WTC11 (cell line): ENCODE results near the gene SLC27A5. TPM values are rescaled to one million over a fixed set of nuclear protein-coding genes. Genes with fewer than 3 reads are reported as not detected.
"Not testable (repeated sequence)": the region's sequence is repeated elsewhere in the genome, so short reads cannot be mapped to it uniquely, and the experiment has no call there.

Experiments
- ATAC-seq: fragments of 200-7000 bp; cut with Tn5 transposase; 2 replicates; pipeline ENCODE4 v1.10.0; 2021; ENCODE audit warnings: mild to moderate bottlenecking, moderate library complexity
- CTCF ChIA-PET: fragments of 300-600 bp; sonication (Branson Sonifier 250); formaldehyde crosslinking; loops from one replicate; lab custom pipeline; 2021; ENCODE audit warnings: antibody characterized with exemption; lab: Charles Lee
- POLR2A ChIA-PET: fragments of 350-600 bp; sonication (Branson Sonifier 250); formaldehyde crosslinking; loops from one replicate; lab custom pipeline; 2021; ENCODE audit warnings: antibody characterized with exemption; lab: Charles Lee
- DNase-seq: peaks from one replicate; pipeline ENCODE4 v3.0.0; 2021; ENCODE audit warnings: low spot score
- H3K27ac Mint-ChIP-seq: 2 replicates; pipeline ENCODE4 v1.8.0; 2021; ENCODE audit warnings: mixed read lengths
- H3K27me3 Mint-ChIP-seq: 2 replicates; pipeline ENCODE4 v1.8.0; 2021; ENCODE audit warnings: low read depth, mild to moderate bottlenecking, moderate library complexity, mixed read lengths
- H3K36me3 Mint-ChIP-seq: 2 replicates; pipeline ENCODE4 v1.8.0; 2021; ENCODE audit warnings: mixed read lengths
- H3K4me1 Mint-ChIP-seq: 2 replicates; pipeline ENCODE4 v1.8.0; 2022; ENCODE audit warnings: mixed read lengths
- H3K4me3 Mint-ChIP-seq: 2 replicates; pipeline ENCODE4 v1.8.0; 2021; ENCODE audit warnings: mild to moderate bottlenecking, moderate library complexity, mixed read lengths
- H3K9me3 Mint-ChIP-seq: 2 replicates; pipeline ENCODE4 v1.8.0; 2021; ENCODE audit warnings: mixed read lengths
- CREM ChIP-seq: sonication (generic); formaldehyde crosslinking; IDR thresholded peaks from 2 replicates; pipeline ENCODE4 v1.8.1; 2022; ENCODE audit warnings: mild to moderate bottlenecking, missing genetic modification reagents, moderate library complexity
- ESRRA ChIP-seq: sonication (generic); formaldehyde crosslinking; IDR thresholded peaks from 2 replicates; pipeline ENCODE4 v1.8.1; 2022; ENCODE audit warnings: mild to moderate bottlenecking, missing genetic modification reagents, borderline replicate concordance
- FOXK1 ChIP-seq: sonication (generic); formaldehyde crosslinking; IDR thresholded peaks from 2 replicates; pipeline ENCODE4 v1.8.0; 2022; ENCODE audit warnings: mild to moderate bottlenecking, moderate library complexity, missing genetic modification reagents
- JUN ChIP-seq: sonication (generic); formaldehyde crosslinking; IDR thresholded peaks from 2 replicates; pipeline ENCODE4 v1.8.0; 2023; ENCODE audit warnings: mild to moderate bottlenecking, missing genetic modification reagents
- NFYB ChIP-seq: sonication (generic); formaldehyde crosslinking; conservative IDR thresholded peaks from 2 replicates; pipeline ENCODE4 v1.8.0; 2022; ENCODE audit warnings: low read depth, missing genetic modification reagents
- PRRX2 ChIP-seq: fragments of 250-450 bp; sonication (Bioruptor Pico); IDR thresholded peaks from 2 replicates; pipeline ENCODE4 v1.8.0; 2021; ENCODE audit warnings: mild to moderate bottlenecking
- SMAD4 ChIP-seq: sonication (generic); formaldehyde crosslinking; IDR thresholded peaks from 2 replicates; pipeline ENCODE4 v1.8.0; 2022; ENCODE audit warnings: mild to moderate bottlenecking, missing genetic modification reagents
- SOX15 ChIP-seq: fragments of 250-450 bp; sonication (Bioruptor Pico); IDR thresholded peaks from 2 replicates; pipeline ENCODE4 v1.9.0; 2021; ENCODE audit warnings: mild to moderate bottlenecking
- ZNF232 ChIP-seq: sonication (generic); formaldehyde crosslinking; IDR thresholded peaks from 2 replicates; pipeline ENCODE4 v1.8.0; 2022; ENCODE audit warnings: mild to moderate bottlenecking, missing genetic modification reagents
- total RNA-seq: library from RNA; stranded (reverse); gene quantifications from 3 replicates; pipeline ENCODE4 v1.2.3, GENCODE V29; 2021
- TF ChIP-seq, protein P1 (sequence below): sonication (generic); formaldehyde crosslinking; IDR thresholded peaks from 2 replicates; pipeline ENCODE4 v1.8.1; 2023; ENCODE audit warnings: mild to moderate bottlenecking, missing genetic modification reagents, borderline replicate concordance
- TF ChIP-seq, protein P2 (sequence below): fragments of 250-450 bp; sonication (Bioruptor Pico); IDR thresholded peaks from 2 replicates; pipeline ENCODE4 v1.9.0; 2021; ENCODE audit warnings: mild to moderate bottlenecking
- TF ChIP-seq, protein P3 (sequence below): fragments of 250-450 bp; sonication (Bioruptor Pico); IDR thresholded peaks from 2 replicates; pipeline ENCODE4 v1.8.0; 2021; ENCODE audit warnings: mild to moderate bottlenecking
- TF ChIP-seq, protein P4 (sequence below): sonication (generic); formaldehyde crosslinking; IDR thresholded peaks from 2 replicates; pipeline ENCODE4 v1.8.0; 2022; ENCODE audit warnings: mild to moderate bottlenecking, missing genetic modification reagents
- TF ChIP-seq, protein P5 (sequence below): sonication (generic); formaldehyde crosslinking; IDR thresholded peaks from 2 replicates; pipeline ENCODE4 v1.8.0; 2023; ENCODE audit warnings: missing genetic modification reagents

The SLC27A5 gene
- total RNA-seq, 1 experiment from 2014 or later, result 21.9 TPM

DNA sequence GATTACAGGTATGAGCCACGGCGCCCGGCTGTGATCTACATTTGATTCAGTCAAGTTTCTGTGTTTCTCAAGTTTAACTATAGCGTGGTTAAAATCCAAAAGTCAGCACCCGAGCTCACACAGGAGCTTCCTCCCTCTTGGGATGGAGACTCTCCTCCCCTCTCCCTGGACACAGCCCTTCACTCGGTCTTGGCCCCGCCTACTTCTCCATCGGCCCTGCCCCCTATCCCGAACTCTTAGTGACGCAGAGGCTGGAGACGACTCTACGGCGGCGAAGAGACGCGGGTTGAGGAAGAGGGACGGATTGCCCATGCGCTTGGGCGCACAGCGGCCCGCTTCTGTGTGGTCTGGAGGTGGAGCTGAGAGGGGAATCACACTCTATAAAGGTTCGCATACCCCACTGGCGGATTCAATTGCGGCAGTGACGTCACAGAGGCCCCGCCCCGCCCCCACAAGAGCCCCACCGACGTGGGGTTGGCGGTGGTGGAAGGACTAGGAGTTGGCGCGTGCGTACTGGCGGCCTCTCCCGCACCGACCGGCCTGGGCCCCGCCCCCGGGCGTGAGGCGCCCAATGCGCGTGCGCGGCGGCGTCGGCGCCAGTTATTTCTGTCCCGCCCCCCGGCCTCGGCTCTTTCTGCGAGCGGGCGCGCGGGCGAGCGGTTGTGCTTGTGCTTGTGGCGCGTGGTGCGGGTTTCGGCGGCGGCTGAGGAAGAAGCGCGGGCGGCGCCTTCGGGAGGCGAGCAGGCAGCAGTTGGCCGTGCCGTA is 32.2 kb upstream of the SLC27A5 start, which contains the start of gene TRIM28 (continued):
- no peak for TF ChIP-seq NFYB
- no peak for TF ChIP-seq PRRX2 (CRISPR knock-in tag)
- TF ChIP-seq, protein P1, sequence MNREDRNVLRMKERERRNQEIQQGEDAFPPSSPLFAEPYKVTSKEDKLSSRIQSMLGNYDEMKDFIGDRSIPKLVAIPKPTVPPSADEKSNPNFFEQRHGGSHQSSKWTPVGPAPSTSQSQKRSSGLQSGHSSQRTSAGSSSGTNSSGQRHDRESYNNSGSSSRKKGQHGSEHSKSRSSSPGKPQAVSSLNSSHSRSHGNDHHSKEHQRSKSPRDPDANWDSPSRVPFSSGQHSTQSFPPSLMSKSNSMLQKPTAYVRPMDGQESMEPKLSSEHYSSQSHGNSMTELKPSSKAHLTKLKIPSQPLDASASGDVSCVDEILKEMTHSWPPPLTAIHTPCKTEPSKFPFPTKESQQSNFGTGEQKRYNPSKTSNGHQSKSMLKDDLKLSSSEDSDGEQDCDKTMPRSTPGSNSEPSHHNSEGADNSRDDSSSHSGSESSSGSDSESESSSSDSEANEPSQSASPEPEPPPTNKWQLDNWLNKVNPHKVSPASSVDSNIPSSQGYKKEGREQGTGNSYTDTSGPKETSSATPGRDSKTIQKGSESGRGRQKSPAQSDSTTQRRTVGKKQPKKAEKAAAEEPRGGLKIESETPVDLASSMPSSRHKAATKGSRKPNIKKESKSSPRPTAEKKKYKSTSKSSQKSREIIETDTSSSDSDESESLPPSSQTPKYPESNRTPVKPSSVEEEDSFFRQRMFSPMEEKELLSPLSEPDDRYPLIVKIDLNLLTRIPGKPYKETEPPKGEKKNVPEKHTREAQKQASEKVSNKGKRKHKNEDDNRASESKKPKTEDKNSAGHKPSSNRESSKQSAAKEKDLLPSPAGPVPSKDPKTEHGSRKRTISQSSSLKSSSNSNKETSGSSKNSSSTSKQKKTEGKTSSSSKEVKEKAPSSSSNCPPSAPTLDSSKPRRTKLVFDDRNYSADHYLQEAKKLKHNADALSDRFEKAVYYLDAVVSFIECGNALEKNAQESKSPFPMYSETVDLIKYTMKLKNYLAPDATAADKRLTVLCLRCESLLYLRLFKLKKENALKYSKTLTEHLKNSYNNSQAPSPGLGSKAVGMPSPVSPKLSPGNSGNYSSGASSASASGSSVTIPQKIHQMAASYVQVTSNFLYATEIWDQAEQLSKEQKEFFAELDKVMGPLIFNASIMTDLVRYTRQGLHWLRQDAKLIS, result no peak
- TF ChIP-seq, protein P2, sequence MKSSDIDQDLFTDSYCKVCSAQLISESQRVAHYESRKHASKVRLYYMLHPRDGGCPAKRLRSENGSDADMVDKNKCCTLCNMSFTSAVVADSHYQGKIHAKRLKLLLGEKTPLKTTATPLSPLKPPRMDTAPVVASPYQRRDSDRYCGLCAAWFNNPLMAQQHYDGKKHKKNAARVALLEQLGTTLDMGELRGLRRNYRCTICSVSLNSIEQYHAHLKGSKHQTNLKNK (CRISPR knock-in tag), result 0 out of 2 replicates have a peak, but pooled peaks have one; percentile 56
- TF ChIP-seq, protein P3, sequence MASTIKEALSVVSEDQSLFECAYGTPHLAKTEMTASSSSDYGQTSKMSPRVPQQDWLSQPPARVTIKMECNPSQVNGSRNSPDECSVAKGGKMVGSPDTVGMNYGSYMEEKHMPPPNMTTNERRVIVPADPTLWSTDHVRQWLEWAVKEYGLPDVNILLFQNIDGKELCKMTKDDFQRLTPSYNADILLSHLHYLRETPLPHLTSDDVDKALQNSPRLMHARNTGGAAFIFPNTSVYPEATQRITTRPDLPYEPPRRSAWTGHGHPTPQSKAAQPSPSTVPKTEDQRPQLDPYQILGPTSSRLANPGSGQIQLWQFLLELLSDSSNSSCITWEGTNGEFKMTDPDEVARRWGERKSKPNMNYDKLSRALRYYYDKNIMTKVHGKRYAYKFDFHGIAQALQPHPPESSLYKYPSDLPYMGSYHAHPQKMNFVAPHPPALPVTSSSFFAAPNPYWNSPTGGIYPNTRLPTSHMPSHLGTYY (CRISPR knock-in tag), result no peak
- TF ChIP-seq ZNF232, result 0 out of 2 replicates have a peak, but pooled peaks have one; percentile 42

DNA sequence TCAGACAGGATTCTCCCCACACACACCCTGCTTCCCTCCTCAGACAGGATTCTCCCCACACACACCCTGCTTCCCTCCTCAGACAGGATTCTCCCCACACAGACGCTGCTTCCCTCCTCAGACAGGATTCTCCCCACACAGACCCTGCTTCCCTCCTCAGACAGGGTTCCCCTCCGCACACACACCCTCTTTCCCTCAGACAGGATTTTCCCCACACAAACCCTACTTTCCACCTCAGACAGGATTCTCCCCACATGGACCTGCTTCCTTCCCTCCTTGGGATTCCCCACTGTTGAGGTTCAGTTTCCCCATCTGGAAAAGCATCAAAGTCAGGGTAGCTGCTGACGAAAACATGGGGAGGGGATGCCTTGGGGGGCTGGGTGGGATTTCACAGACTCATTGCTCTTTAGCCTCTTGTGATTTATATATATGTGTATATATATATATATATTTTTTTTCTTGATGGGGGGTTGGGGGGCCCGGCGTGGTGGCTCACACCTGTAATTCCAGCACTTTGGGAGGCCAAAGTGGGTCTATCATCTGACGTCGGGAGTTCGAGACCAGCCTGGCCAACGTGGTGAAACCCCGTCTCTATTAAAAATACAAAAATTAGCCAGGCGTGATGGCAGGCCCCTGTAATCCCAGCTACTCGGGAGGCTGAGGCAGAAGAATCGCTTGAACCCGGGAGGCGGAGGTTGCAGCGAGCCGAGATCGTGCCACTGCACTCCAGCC is 31.0 kb upstream of the SLC27A5 start:
- Mint-ChIP-seq H3K4me3 (peak overlapping the region; percentile 30), H3K27me3 (peaks cover 49% of the 10 kb centered on the region), H3K36me3 (peaks cover 28% of the 10 kb centered on the region)

DNA sequence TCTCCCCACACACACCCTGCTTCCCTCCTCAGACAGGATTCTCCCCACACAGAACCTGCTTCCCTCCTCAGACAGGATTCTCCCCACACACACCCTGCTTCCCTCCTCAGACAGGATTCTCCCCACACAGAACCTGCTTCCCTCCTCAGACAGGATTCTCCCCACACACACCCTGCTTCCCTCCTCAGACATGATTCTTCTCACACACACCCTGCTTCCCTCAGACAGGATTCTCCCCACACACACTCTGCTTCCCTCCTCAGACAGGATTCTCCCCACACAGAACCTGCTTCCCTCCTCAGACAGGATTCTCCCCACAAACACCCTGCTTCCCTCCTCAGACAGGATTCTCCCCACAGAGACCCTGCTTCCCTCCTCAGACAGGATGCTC is 27.4 kb upstream of the SLC27A5 start:
- POLR2A ChIA-PET, result interaction anchor here (1.5 kb wide), 1 partner anchor 19 kb away, joined by 15 read pairs; the partner anchor contains the start of gene ZBTB45
- CTCF ChIA-PET, result interaction anchor here (2.2 kb wide), 1 partner anchor 19 kb away, joined by 21 read pairs; the partner anchor contains the start of gene ZBTB45
- peaks cover 51% of the 10 kb centered on the region for H3K27me3 Mint-ChIP-seq
- H3K9me3 Mint-ChIP-seq, H3K4me3 Mint-ChIP-seq, H3K27ac Mint-ChIP-seq, DNase-seq, H3K36me3 Mint-ChIP-seq, ATAC-seq: not testable (repeated sequence)
- H3K4me1 Mint-ChIP-seq, result peaks cover 12% of the 10 kb centered on the region

More for the DNA sequence above, 31.0 kb upstream of the SLC27A5 start:
- not testable (repeated sequence) for DNase-seq, H3K27ac Mint-ChIP-seq, ATAC-seq, H3K9me3 Mint-ChIP-seq
- ChIA-PET CTCF (interaction anchor here (0.6 to 5.9 kb wide), 3 partner anchors 24 to 324 kb away, joined by 4 to 60 read pairs (median 17); partner anchors contain the start of gene ZBTB45), POLR2A (interaction anchor here (1.5 to 3.2 kb wide), 4 partner anchors 11 to 23 kb away, joined by 12 to 30 read pairs (median 20); partner anchors contain the start of genes CHMP2A, UBE2M and ZBTB45)
- peaks cover 22% of the 10 kb centered on the region for H3K4me1 Mint-ChIP-seq

DNA sequence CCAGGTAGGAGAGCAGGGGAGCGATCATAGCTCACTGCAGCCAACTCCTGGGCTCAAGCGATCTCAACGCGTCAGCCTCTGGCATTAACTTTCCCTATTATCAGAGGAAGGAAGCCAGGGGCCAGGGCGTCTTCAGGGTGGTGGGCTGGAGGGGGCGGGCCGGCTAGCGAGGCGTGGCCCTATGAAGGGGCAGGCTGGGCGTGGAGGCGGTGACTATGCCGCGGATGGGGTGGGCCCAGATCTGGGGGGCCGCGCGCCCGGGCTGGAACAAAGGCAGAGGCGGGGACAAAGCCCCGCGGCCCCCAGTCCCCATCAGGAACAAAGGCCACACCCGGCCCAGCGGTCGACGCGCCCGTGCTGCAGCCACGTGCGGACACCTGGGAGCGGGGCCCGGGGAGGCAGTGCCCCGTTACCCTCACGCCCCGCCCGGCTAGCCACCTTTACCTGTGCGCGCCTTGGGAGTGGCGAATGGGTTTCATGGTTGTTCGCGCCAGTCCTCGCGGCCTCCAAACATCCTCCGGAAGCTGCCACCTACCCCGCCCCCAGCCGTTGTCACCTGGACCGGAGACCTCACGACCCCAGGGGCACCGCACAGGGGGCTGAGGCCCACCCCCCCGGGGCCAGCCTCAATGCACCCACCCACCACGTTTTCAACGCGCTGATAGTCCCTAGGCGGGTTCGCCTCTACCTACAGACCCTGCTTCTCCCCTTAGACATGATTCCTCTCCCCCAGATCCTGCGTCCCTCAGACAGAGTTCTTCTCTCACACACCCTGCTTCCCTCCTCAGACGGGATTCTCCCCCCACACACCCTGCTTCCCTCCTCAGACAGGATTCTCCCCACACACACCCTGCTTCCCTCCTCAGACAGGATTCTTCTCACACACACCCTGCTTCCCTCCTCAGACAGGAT is 26.7 kb upstream of the SLC27A5 start:
- H3K36me3 Mint-ChIP-seq, result no peaks in the 10 kb centered on the region
- DNase-seq (peak; percentile 93), ATAC-seq (peak; percentile 98)
- H3K27ac Mint-ChIP-seq, result peak overlapping the region; percentile 100
- ChIA-PET CTCF (interaction anchor here (0.6 to 2.2 kb wide), 4 partner anchors 18 to 43 kb away, joined by 3 to 21 read pairs (median 4); partner anchors contain the start of gene ZBTB45), POLR2A (interaction anchor here (0.6 to 1.5 kb wide), 3 partner anchors 15 to 22 kb away, joined by 3 to 15 read pairs (median 4); partner anchors contain the start of gene ZBTB45)
- peaks cover 51% of the 10 kb centered on the region for H3K27me3 Mint-ChIP-seq
- H3K4me3 Mint-ChIP-seq, result peak overlapping the region; percentile 73
- H3K9me3 Mint-ChIP-seq, result no peaks in the 10 kb centered on the region
- H3K4me1 Mint-ChIP-seq, result peaks cover 9% of the 10 kb centered on the region
- TF ChIP-seq, protein P4, sequence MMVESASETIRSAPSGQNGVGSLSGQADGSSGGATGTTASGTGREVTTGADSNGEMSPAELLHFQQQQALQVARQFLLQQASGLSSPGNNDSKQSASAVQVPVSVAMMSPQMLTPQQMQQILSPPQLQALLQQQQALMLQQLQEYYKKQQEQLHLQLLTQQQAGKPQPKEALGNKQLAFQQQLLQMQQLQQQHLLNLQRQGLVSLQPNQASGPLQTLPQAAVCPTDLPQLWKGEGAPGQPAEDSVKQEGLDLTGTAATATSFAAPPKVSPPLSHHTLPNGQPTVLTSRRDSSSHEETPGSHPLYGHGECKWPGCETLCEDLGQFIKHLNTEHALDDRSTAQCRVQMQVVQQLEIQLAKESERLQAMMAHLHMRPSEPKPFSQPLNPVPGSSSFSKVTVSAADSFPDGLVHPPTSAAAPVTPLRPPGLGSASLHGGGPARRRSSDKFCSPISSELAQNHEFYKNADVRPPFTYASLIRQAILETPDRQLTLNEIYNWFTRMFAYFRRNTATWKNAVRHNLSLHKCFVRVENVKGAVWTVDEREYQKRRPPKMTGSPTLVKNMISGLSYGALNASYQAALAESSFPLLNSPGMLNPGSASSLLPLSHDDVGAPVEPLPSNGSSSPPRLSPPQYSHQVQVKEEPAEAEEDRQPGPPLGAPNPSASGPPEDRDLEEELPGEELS (CRISPR knock-in tag), result peak; percentile 87; the same call in 1 of the 2 replicates
- TF ChIP-seq FOXK1, result 0 out of 2 replicates have a peak, but pooled peaks have one; percentile 38
- TF ChIP-seq CREM (CRISPR knock-in tag), result peak; percentile 44; the same call in 1 of the 2 replicates
- peak; percentile 33; the same call in 1 of the 2 replicates for TF ChIP-seq SMAD4 (CRISPR knock-in tag)
- TF ChIP-seq ESRRA (CRISPR knock-in tag), result 0 out of 2 replicates have a peak, but pooled peaks have one; percentile 84
- TF ChIP-seq, protein P5, sequence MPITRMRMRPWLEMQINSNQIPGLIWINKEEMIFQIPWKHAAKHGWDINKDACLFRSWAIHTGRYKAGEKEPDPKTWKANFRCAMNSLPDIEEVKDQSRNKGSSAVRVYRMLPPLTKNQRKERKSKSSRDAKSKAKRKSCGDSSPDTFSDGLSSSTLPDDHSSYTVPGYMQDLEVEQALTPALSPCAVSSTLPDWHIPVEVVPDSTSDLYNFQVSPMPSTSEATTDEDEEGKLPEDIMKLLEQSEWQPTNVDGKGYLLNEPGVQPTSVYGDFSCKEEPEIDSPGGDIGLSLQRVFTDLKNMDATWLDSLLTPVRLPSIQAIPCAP (CRISPR knock-in tag), result 0 out of 2 replicates have a peak, but pooled peaks have one; percentile 76
- TF ChIP-seq, protein P2 (CRISPR knock-in tag), result no peak
- TF ChIP-seq JUN (CRISPR knock-in tag), result peak; percentile 71; the same call in 1 of the 2 replicates
- TF ChIP-seq SOX15 (CRISPR knock-in tag), result no peak
